ENCODE data around the gene DNAJC1. TPM values are rescaled to one million over a fixed set of nuclear protein-coding genes. Genes with fewer than 3 reads are reported as not detected.
"Not testable (repeated sequence)": the region's sequence is repeated elsewhere in the genome, so short reads cannot be mapped to it uniquely, and the experiment has no call there.

The DNAJC1 gene
- total RNA-seq, 1 experiment from 2014 or later: 19.1 TPM

- ChIA-PET CTCF (no interaction called here), POLR2A (ENCODE audit: unreplicated experiment) (no interaction called here)
- no peak for TF ChIP-seq CTCF (conservative IDR thresholded peaks at IDR 0.05)
- no peak for TF ChIP-seq EZH2 (IDR thresholded peaks at IDR 0.05; ENCODE audit: low read depth)
- H3K79me2 ChIP-seq (ENCODE audit: low read depth): no peaks in the 10 kb centered on the region; the same call in 1 of the 2 replicates
- H3K4me1 ChIP-seq (replicated peaks; ENCODE audit: insufficient read depth): no peaks in the 10 kb centered on the region
- no peaks in the 10 kb centered on the region for H3K9me2 ChIP-seq (ENCODE audit: insufficient read depth)
- H3K4me3 ChIP-seq: no peak overlapping the region
- peaks cover 6% of the 10 kb centered on the region; the same call in 1 of the 2 replicates for H3K9me3 ChIP-seq (ENCODE audit: insufficient read depth, low read depth)
- H3K36me3 ChIP-seq (ENCODE audit: low read depth): no peaks in the 10 kb centered on the region
- no peak overlapping the region for H3K27ac ChIP-seq
- no peak for DNase-seq
- no peaks in the 10 kb centered on the region for H3K27me3 ChIP-seq (ENCODE audit: insufficient read depth, low read depth)
- no TSS peak for BruUV-seq (replicated peaks)
- H3F3A ChIP-seq (ENCODE audit: insufficient read depth, low read depth): no peaks in the 10 kb centered on the region
- intact Hi-C loops (cut with micrococcal nuclease; ENCODE audit: unreplicated experiment): no loop called here
- no peak overlapping the region for H2AFZ ChIP-seq
- no peak overlapping the region for H3K4me2 ChIP-seq
- H4K20me1 ChIP-seq (ENCODE audit: insufficient read depth): no peaks in the 10 kb centered on the region
Measured at GRCh38 chr10:21823617-21824016, 179.9 kb downstream of the DNAJC1 start.

GRCh38 chr10:21822273-21822672 lies 181.3 kb downstream of the DNAJC1 start:
- intact Hi-C loops (cut with micrococcal nuclease; ENCODE audit: unreplicated experiment); H2AFZ ChIP-seq; BruUV-seq (replicated peaks); H3F3A ChIP-seq (ENCODE audit: insufficient read depth, low read depth); CTCF ChIA-PET; H3K79me2 ChIP-seq (ENCODE audit: low read depth); H3K27ac ChIP-seq; DNase-seq; H3K36me3 ChIP-seq (ENCODE audit: low read depth); H4K20me1 ChIP-seq (ENCODE audit: insufficient read depth); H3K9me3 ChIP-seq (ENCODE audit: insufficient read depth, low read depth); H3K4me2 ChIP-seq; H3K4me3 ChIP-seq; H3K27me3 ChIP-seq (ENCODE audit: insufficient read depth, low read depth); POLR2A ChIA-PET (ENCODE audit: unreplicated experiment); H3K9me2 ChIP-seq (ENCODE audit: insufficient read depth); H3K4me1 ChIP-seq (replicated peaks; ENCODE audit: insufficient read depth): not testable (repeated sequence)

- TF ChIP-seq CTCF (conservative IDR thresholded peaks at IDR 0.05) (no peak), EZH2 (IDR thresholded peaks at IDR 0.05; ENCODE audit: low read depth) (no peak)
- H3K9me3 ChIP-seq (ENCODE audit: insufficient read depth, low read depth): no peaks in the 10 kb centered on the region
- no peak overlapping the region for H3K27ac ChIP-seq
- no peaks in the 10 kb centered on the region for H3K36me3 ChIP-seq (ENCODE audit: low read depth)
- DNase-seq: no peak
- no peak overlapping the region for H3K4me2 ChIP-seq
- H4K20me1 ChIP-seq (ENCODE audit: insufficient read depth): no peaks in the 10 kb centered on the region
- H3F3A ChIP-seq (ENCODE audit: insufficient read depth, low read depth): no peaks in the 10 kb centered on the region
- CTCF ChIA-PET: no interaction called here
- no TSS peak for BruUV-seq (replicated peaks)
- intact Hi-C loops (cut with micrococcal nuclease; ENCODE audit: unreplicated experiment): no loop called here
- no peaks in the 10 kb centered on the region for H3K9me2 ChIP-seq (ENCODE audit: insufficient read depth)
- H3K4me1 ChIP-seq (replicated peaks; ENCODE audit: insufficient read depth): no peaks in the 10 kb centered on the region
- POLR2A ChIA-PET (ENCODE audit: unreplicated experiment): no interaction called here
- no peak overlapping the region for H3K4me3 ChIP-seq
- H3K27me3 ChIP-seq (ENCODE audit: insufficient read depth, low read depth): no peaks in the 10 kb centered on the region
- no peaks in the 10 kb centered on the region; the same call in 1 of the 2 replicates for H3K79me2 ChIP-seq (ENCODE audit: low read depth)
- no peak overlapping the region for H2AFZ ChIP-seq
Measured at GRCh38 chr10:21820952-21821351, 182.6 kb downstream of the DNAJC1 start.

- H3K79me2 ChIP-seq (ENCODE audit: low read depth); H3K27ac ChIP-seq; H3K27me3 ChIP-seq (ENCODE audit: insufficient read depth, low read depth); H3F3A ChIP-seq (ENCODE audit: insufficient read depth, low read depth); H3K4me3 ChIP-seq; DNase-seq; H3K4me1 ChIP-seq (replicated peaks; ENCODE audit: insufficient read depth); BruUV-seq (replicated peaks); H4K20me1 ChIP-seq (ENCODE audit: insufficient read depth); H3K4me2 ChIP-seq; CTCF ChIA-PET; POLR2A ChIA-PET (ENCODE audit: unreplicated experiment); intact Hi-C loops (cut with micrococcal nuclease; ENCODE audit: unreplicated experiment); H2AFZ ChIP-seq; H3K9me3 ChIP-seq (ENCODE audit: insufficient read depth, low read depth); H3K36me3 ChIP-seq (ENCODE audit: low read depth); H3K9me2 ChIP-seq (ENCODE audit: insufficient read depth): not testable (repeated sequence)
Measured at GRCh38 chr10:21818416-21818815, 185.1 kb downstream of the DNAJC1 start.
